Astrocyte of the cerebellum (primary cell): ENCODE data around the gene TNNC1.

Source experiments
- DNase-seq: peaks from one replicate; pipeline ENCODE4 v3.0.0-alpha.2; 2011; ENCODE audit warnings: low read depth
- H3K4me3 ChIP-seq: 2 replicates; pipeline ENCODE4 v1.5.1; 2011; ENCODE audit warnings: mild to moderate bottlenecking, low read depth, low read length, moderate library complexity
- in situ Hi-C: cut with HindIII; loops from 2 replicates; pipeline ENCODE4 v1.10.0; 2017; ENCODE audit warnings: low sequenced_read_pairs
- TF ChIP-seq, protein P1 (sequence below): IDR thresholded peaks from 2 replicates; pipeline ENCODE4 v1.5.1; 2012; ENCODE audit warnings: low read length, low read depth, moderate library complexity, mild to moderate bottlenecking; ENCODE audit errors: missing control alignments

The TNNC1 gene

DNA sequence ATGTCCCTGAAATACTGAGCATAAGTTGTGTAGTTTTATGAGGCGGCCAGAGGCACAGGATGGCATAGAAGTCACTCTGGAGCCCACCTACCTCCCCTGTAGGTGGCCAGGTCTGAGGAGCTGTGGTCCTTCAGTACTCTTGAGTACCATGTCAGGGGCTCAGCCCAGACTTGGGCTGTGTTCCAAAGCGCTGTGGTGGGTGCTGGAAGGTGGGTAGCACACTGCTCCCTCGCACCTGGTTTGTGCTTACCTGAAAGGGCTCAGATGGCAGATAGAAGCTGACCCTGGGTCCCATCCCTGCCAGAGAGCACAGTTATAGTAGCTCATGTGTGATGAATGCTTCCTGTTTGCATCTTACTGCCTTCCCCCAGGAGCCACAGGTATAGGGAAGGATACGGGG is 17.1 kb upstream of the TNNC1 start:
- TF ChIP-seq, protein P1, sequence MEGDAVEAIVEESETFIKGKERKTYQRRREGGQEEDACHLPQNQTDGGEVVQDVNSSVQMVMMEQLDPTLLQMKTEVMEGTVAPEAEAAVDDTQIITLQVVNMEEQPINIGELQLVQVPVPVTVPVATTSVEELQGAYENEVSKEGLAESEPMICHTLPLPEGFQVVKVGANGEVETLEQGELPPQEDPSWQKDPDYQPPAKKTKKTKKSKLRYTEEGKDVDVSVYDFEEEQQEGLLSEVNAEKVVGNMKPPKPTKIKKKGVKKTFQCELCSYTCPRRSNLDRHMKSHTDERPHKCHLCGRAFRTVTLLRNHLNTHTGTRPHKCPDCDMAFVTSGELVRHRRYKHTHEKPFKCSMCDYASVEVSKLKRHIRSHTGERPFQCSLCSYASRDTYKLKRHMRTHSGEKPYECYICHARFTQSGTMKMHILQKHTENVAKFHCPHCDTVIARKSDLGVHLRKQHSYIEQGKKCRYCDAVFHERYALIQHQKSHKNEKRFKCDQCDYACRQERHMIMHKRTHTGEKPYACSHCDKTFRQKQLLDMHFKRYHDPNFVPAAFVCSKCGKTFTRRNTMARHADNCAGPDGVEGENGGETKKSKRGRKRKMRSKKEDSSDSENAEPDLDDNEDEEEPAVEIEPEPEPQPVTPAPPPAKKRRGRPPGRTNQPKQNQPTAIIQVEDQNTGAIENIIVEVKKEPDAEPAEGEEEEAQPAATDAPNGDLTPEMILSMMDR, result no peak
- no peak overlapping the region for H3K4me3 ChIP-seq
- in situ Hi-C loops, result loop anchor here (5.0 kb wide), 1 partner anchor 101 kb away; no protein-coding TSS in a partner anchor
- no peak for DNase-seq

DNA sequence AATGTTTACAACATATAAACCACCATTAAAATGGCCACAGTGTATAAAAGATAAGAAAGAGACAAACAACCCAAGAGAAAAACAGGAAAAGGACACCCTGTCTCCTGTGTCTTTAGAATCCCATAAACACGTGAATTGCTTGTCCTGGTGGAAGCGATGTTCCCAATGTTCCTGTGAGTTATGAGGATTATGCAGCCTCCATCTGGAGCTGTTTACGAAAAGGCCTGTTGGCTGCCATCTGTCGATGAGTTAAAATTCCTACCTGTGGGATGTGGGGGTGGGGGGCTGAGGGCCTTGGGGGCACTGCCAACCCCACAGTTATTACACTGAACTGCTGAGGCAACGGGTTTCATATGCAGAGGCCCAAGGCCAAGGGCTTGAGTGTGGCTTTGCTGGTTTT is 15.2 kb upstream of the TNNC1 start:
- TF ChIP-seq, protein P1, result no peak
- in situ Hi-C loops, result no loop called here

DNA sequence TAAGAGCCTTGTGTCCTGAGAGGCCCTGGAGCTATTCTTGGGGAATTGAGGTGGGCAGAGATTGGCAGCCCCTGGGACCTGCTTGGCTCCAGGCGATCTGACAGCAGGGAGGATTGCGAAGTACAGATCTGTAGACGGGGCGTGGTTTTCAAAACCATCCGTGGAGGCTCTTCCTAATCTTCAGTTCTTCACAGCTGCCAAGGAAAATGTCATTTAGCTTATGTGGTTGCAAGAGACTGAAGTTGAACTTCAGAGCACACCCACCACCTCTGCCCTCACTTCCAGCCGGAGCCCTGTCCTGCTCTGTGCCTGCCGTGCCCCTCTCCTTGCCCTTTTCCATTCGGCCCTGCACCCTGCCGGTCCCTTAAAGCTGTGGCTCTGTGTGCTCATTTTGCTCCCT is 14.5 kb upstream of the TNNC1 start:
- DNase-seq, result no peak
- H3K4me3 ChIP-seq, result no peak overlapping the region
- in situ Hi-C loops, result no loop called here
- TF ChIP-seq, protein P1, result no peak

More for the DNA sequence above, 15.2 kb upstream of the TNNC1 start:
- no peak overlapping the region for H3K4me3 ChIP-seq
- DNase-seq, result no peak

DNA sequence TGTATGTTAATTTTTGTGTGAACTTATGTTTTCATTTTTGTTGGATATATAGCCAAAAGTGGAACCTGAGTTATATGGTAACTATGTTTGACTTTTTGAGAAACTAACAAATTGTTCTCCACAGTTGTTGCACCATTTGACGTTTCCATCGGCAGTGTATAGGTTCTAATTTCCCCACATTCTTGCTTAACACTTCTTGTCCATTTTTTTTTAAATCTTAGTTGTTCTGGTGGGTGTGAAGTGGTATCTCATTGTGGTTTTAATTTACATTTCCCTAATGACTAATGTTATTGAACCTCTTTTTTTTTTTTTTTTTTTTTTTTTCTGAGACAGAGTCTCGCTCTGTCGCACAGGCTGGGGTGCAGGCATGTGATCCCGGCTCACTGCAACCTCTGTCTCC is 9.6 kb upstream of the TNNC1 start:
- DNase-seq, result no peak
- TF ChIP-seq, protein P1, result no peak
- H3K4me3 ChIP-seq, result no peak overlapping the region
- in situ Hi-C loops, result no loop called here

DNA sequence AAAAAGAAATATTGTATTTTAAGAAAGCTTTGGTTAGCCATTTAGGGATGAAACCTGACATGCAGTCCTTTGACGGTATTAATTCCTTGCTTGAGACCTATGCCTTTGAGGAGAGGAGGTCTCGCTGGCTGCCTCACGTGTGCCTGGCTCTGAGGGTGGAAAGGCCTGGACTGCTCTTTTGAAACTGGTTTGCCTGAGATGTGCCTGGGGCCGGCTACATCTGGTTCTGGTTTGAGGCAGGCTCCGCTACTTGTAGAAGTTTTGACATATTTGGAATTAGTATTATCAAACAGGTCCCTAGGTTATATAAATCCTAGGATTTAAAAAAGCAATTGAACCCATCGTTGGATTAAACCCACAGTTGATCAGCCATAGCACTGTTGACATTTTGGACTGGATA is 8.0 kb upstream of the TNNC1 start:
- in situ Hi-C loops, result no loop called here
- no peak overlapping the region for H3K4me3 ChIP-seq
- no peak for DNase-seq
- TF ChIP-seq, protein P1, result no peak

DNA sequence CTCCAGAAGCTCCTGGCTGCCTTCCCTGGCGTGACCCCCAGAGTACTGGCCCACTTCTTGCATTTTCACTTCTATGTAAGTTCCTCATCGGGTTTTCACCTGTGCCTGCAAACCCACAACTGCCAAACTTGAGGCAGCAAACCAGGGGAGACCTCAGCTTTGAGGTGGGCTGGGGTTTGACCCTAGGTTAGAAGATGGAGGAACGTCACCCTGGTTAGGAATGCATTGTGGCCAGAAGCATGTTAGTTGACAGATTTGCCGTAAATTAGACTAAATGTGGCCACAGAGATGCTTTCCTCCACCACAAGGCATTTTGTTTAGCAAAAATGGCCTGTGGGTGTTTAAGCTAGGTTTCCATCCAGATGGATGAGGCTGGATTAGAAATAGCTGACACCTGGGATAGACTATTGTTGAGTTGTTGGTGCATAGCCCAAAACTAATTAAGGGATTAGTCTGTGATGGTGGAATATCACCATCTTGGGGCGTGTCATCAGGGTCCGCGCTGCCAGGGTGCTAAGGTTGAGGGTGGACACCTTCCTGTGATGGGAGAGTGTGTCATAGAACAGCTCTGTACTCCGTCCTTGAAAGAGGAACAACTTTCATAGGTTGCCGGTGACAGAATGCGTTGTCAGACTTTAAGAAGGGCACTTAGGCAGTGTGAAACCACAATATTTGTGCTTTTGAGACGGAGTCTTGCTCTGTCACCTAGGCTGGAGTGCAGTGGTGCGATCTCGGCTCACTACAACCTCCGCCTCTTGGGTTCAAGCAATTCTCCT is 5.1 kb upstream of the TNNC1 start:
- DNase-seq, result no peak
- TF ChIP-seq, protein P1, result no peak
- no peak overlapping the region for H3K4me3 ChIP-seq
- in situ Hi-C loops, result no loop called here
